Hematopoietic multipotent progenitor cell (in vitro differentiated cells): Measurements from ENCODE around the gene ADH6. TPM values are rescaled to one million over a fixed set of nuclear protein-coding genes. Genes with fewer than 3 reads are reported as not detected.
"Not testable (repeated sequence)": the region's sequence is repeated elsewhere in the genome, so short reads cannot be mapped to it uniquely, and the experiment has no call there.

Source experiments
- DNase-seq, 3 donors: peaks; one replicate each; pipeline ENCODE4 v3.0.0-alpha.2; 2011 to 2015; ENCODE audit warnings: low read depth in 2 of 3, low spot score in 2 of 3
- total RNA-seq: library from RNA; depleted of rRNA; stranded (reverse); fragments of >200 nt; gene quantifications from one replicate; pipeline ENCODE4 v1.2.3, GENCODE V29; 2012

ADH6 gene
- total RNA-seq, 1 donor, result not detected

- DNase-seq, result no peak
Measured at GRCh38 chr4:99200138-99200537, 18.9 kb downstream of the ADH6 start.

DNA sequence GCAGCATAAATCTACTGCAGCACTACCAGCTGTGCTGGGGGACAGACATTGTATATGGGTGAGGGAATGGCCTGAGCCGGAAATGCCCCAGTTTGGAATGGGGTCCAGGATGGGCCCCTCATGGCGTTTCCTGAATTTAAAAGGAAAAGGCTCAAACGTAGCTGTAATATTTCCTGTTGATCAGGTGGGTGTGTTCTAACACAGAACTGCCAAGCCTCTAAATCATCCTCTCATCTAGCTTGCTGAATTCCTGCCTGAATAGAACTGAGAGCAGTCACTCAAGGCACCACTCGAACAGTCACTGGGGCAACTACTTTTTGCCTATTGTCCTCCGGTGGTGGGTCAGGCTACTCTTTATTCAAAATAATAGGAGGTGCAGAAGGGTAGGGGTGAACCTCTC is 28.7 kb downstream of the ADH6 start:
- DNase-seq, result no peak

DNA sequence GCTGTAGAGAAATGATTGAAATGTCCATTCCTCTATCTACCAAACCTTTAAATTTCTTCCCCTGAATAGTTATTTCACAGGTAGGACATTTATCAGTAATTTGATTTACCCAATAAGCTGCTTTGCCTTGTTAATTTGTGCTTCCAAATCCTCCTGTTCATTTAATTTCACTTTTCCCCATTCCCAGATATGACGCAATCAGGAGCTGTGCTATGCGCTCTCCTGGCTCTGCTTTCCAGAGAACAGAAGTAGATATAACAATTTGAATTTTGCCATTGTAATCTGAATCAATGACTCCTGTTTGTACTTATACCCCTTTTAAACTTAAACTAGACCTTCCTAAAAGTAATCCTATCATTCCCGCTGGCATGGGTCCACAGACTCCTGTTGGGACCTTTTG is 29.1 kb downstream of the ADH6 start:
- DNase-seq, result not testable (repeated sequence)

- no peak for DNase-seq
Measured at GRCh38 chr4:99186029-99186428, 33.0 kb downstream of the ADH6 start.

- no peak for DNase-seq
Measured at GRCh38 chr4:99185581-99185980, 33.5 kb downstream of the ADH6 start.

DNA sequence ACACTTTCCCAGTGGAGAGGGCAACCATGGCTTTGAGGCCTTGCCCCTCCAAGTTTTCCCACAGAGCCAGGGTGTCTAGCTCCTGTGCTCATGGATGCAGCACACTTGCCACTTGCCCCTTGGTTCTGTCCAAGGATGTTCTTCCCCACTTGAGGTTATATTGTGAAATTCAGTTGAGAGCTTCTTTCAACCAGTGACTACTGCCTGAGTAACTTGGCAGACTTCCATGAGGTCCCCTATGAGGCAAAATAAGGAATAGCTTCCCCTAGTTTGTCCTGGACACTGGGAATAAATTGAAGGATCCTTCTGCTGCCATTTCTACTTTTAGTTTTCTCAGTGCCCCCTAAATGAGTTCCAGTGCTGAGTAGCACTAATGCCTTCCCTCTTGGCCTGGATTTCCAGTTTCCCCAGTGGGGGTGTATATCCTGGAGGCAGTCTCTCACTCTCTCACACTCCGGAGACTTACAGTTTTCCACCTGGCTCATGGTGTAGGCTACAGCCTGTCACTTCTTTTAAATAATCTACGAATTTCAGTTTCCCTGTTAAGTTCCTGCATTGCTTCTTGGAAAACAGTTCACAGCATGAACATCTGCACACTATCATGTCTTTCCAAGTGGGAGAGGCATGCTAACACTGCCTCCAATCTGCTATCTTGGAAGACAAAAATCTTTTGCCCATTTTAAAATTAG is 38.5 kb downstream of the ADH6 start:
- DNase-seq, result no peak

DNA sequence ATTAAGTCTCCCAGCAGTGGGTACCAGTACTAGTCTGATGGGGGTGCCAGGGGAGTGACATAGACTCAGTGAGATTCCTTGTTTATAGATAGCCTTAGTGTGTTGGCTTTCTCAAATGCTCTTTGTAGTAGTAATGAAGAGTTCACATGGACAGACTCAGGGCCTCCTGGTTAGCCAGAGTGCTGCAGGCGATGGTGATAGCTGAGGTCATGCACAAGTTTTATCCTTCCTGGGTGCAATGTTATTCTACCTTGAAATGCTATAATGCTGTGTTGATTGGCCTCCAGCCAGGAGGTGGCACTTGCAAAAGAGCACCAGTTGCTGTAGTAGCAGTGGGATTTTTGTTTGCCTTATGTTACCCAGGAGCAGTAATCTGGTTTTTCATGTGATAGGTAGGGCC is 39.4 kb downstream of the ADH6 start:
- DNase-seq, result no peak

DNA sequence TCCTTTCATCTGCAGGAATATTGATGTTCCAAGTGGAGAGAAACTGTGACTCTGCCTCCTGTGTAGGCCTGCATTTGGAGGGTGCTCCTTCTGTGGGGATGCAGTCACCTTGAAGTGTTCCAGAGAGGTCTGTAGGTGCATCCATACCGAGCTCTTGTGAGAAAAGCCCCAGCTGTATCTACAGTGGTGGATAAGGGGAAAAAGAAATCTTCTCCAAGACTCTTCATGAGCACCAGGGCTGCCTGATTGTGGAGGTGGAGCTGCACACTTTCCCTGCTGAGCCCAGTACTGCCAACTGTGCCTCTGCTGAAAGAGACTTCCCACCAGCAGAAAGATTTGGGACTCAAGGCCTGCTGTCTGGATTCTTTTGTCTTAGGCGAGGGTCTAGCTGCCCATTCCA is 39.9 kb downstream of the ADH6 start:
- no peak for DNase-seq

DNA sequence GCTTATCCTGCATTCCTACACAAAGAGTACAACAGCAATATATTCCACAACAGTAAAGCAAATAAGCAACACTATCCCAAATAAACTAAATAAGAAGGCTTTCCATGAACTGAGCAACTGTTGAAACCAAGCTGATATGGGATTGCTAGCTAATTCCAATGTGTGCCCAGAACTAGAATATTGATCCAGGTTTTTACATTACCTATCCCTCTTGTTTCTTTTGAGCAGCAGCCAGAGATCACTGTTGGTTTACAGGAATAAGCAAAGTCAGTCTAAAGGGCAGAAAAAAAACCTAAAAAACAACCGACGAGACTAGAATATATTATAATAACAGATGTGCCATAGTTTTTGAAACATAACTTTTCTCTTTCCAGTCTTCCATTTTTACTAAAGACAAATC is 52.5 kb downstream of the ADH6 start:
- DNase-seq, result no peak

- no peak for DNase-seq
Measured at GRCh38 chr4:99165978-99166377, 53.1 kb downstream of the ADH6 start.

- DNase-seq, result no peak
Measured at GRCh38 chr4:99161373-99162099, 57.5 kb downstream of the ADH6 start.

DNA sequence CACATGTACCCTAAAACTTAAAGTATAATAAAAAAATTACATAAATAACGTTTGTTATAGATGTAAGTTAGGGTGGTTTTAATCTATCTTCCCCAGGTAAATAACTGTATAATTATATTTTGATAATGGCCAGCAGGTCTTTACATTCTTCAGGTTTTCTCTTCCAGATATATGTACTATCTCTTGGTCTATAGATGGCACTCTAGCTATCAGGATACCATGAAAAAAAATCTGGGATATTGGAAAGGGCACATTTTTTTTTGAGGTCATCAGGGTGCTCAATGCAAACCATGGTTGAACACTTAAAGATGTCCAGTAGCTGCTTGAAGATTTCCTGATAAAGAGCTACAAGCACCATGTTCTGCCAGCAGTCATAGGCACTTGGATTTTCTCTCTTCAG is 59.3 kb downstream of the ADH6 start:
- DNase-seq, result no peak

- no peak for DNase-seq
Measured at GRCh38 chr4:99157478-99157935, 61.5 kb downstream of the ADH6 start.

DNA sequence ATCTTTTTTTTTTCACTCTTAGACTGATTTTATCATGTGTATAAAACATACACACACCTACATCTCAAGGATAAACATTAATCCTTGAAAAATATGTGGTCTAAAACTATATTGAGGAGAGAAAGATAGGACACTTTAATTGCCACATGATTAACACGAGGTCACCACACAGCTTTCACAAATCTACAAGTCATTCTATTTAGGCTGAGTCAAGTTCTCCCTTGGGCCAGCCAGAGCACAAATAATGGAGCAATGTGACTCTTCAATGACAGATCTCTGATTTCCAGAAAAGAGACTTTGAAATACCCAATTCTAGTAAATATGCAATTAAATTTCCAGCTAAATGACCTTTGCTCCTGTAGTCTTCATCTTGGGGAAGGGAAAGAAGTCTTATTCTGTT is 62.1 kb downstream of the ADH6 start:
- DNase-seq, result no peak

GRCh38 chr4:99154658-99155342 is 64.2 kb downstream of the ADH6 start:
- no peak for DNase-seq

Other genes starting within 250 kb of the ADH6 start
- gene METAP1, start 223.5 kb downstream of the ADH6 start, total RNA-seq, result 26.7 TPM
- gene ADH5, start 130.5 kb downstream of the ADH6 start, total RNA-seq, result 55.5 TPM
- not detected for gene ADH4, start 74.9 kb downstream of the ADH6 start, total RNA-seq
- not detected for gene ADH1A, start 71.7 kb upstream of the ADH6 start, total RNA-seq
- gene ADH1B, start 102.2 kb upstream of the ADH6 start, total RNA-seq, result under 0.01 TPM
- not detected for gene ADH1C, start 133.5 kb upstream of the ADH6 start, total RNA-seq
- not detected for gene ADH7, start 216.1 kb upstream of the ADH6 start, total RNA-seq